SU-DHL-6 (cell line): ENCODE results near the gene TRAF2.

Source experiments
- H2AFZ ChIP-seq: fragments of 200-600 bp; sonication (generic); 2 replicates; pipeline ENCODE4 v1.6.1; 2014; ENCODE audit warnings: low read depth, mild to moderate bottlenecking, moderate library complexity, mixed read lengths, antibody characterized with exemption, low read length; ENCODE audit not compliant: severe bottlenecking
- H3F3A ChIP-seq: fragments of 200-600 bp; shearing (Covaris generic); 2 replicates; pipeline ENCODE4 v1.6.0; 2016; ENCODE audit warnings: antibody characterized with exemption, mild to moderate bottlenecking; ENCODE audit not compliant: insufficient read depth
- H3K27ac ChIP-seq: fragments of 200-600 bp; sonication (generic); 2 replicates; pipeline ENCODE4 v1.5.1; 2016; ENCODE audit warnings: low read depth, mild to moderate bottlenecking, low read length, moderate library complexity, mixed read lengths
- H3K27me3 ChIP-seq: fragments of 200-600 bp; sonication (generic), shearing (Covaris generic); 2 replicates; pipeline ENCODE4 v1.6.0; 2014; ENCODE audit warnings: mild to moderate bottlenecking, low read length
- H3K36me3 ChIP-seq: fragments of 200-600 bp; sonication (generic); 2 replicates; pipeline ENCODE4 v1.6.1; 2014; ENCODE audit warnings: mild to moderate bottlenecking, low read length, mixed read lengths
- H3K4me2 ChIP-seq: fragments of 300-600, 200-600 bp; shearing (Covaris generic), sonication (generic); 2 replicates; pipeline ENCODE4 v1.6.0; 2014; ENCODE audit warnings: low read length, low read depth, mild to moderate bottlenecking; ENCODE audit not compliant: poor library complexity, severe bottlenecking
- H3K4me3 ChIP-seq: fragments of 200-600 bp; sonication (generic); 2 replicates; pipeline ENCODE4 v1.5.1; 2014; ENCODE audit warnings: antibody characterized with exemption, low read length, mild to moderate bottlenecking, mixed read lengths; ENCODE audit not compliant: insufficient read depth, poor library complexity, severe bottlenecking
- H3K79me2 ChIP-seq: fragments of 200-600 bp; sonication (generic); 2 replicates; pipeline ENCODE4 v1.6.1; 2014; ENCODE audit warnings: mild to moderate bottlenecking, low read length, moderate library complexity; ENCODE audit not compliant: insufficient read depth
- H3K9ac ChIP-seq: fragments of 200-600 bp; sonication (generic); 2 replicates; pipeline ENCODE4 v1.7.0; 2014; ENCODE audit warnings: mild to moderate bottlenecking, low read length
- H3K9me2 ChIP-seq: fragments of 200-600 bp; sonication (generic); replicated peaks from 2 replicates; pipeline ENCODE4 v1.6.1; 2014; ENCODE audit warnings: low read length; ENCODE audit not compliant: insufficient read depth
- H3K9me3 ChIP-seq: fragments of 200-600 bp; sonication (generic); 2 replicates; pipeline ENCODE4 v1.6.1; 2014; ENCODE audit warnings: low read length, mixed read lengths; ENCODE audit not compliant: insufficient read depth
- H4K20me1 ChIP-seq: fragments of 200-600 bp; sonication (generic); 2 replicates; pipeline ENCODE4 v1.6.1; 2014; ENCODE audit warnings: low read depth, mild to moderate bottlenecking, antibody characterized with exemption, low read length, moderate library complexity, mixed read lengths
- EZH2phosphoT487 ChIP-seq: fragments of 200-600 bp; sonication (generic), shearing (Covaris generic); conservative IDR thresholded peaks from 2 replicates; pipeline ENCODE4 v1.6.1; 2018; ENCODE audit warnings: mild to moderate bottlenecking, antibody characterized with exemption, low read length, moderate library complexity, mixed read lengths
- TF ChIP-seq, protein P1 (sequence below): fragments of 200-600 bp; sonication (generic); IDR thresholded peaks from one replicate; pipeline ENCODE4 v1.5.1; 2017; ENCODE audit warnings: antibody characterized with exemption, mild to moderate bottlenecking, low read length, moderate library complexity; ENCODE audit not compliant: insufficient read depth, poor library complexity, severe bottlenecking

The TRAF2 gene

GRCh38 chr9:136973618-136974617, 87.6 kb downstream of the TRAF2 start:
- Histone ChIP-seq H3K4me2 (no peak overlapping the region), H4K20me1 (no peaks in the 10 kb centered on the region), H3K9ac (no peak overlapping the region), H3K36me3 (no peaks in the 10 kb centered on the region), H3F3A (no peaks in the 10 kb centered on the region), H3K9me2 (no peaks in the 10 kb centered on the region), H3K9me3 (no peaks in the 10 kb centered on the region), H2AFZ (no peak overlapping the region), H3K27me3 (no peaks in the 10 kb centered on the region), H3K4me3 (no peak overlapping the region), H3K79me2 (no peaks in the 10 kb centered on the region), H3K27ac (no peak overlapping the region)
- TF ChIP-seq, protein P1, sequence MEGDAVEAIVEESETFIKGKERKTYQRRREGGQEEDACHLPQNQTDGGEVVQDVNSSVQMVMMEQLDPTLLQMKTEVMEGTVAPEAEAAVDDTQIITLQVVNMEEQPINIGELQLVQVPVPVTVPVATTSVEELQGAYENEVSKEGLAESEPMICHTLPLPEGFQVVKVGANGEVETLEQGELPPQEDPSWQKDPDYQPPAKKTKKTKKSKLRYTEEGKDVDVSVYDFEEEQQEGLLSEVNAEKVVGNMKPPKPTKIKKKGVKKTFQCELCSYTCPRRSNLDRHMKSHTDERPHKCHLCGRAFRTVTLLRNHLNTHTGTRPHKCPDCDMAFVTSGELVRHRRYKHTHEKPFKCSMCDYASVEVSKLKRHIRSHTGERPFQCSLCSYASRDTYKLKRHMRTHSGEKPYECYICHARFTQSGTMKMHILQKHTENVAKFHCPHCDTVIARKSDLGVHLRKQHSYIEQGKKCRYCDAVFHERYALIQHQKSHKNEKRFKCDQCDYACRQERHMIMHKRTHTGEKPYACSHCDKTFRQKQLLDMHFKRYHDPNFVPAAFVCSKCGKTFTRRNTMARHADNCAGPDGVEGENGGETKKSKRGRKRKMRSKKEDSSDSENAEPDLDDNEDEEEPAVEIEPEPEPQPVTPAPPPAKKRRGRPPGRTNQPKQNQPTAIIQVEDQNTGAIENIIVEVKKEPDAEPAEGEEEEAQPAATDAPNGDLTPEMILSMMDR, result no peak
- TF ChIP-seq EZH2phosphoT487, result no peak

DNA sequence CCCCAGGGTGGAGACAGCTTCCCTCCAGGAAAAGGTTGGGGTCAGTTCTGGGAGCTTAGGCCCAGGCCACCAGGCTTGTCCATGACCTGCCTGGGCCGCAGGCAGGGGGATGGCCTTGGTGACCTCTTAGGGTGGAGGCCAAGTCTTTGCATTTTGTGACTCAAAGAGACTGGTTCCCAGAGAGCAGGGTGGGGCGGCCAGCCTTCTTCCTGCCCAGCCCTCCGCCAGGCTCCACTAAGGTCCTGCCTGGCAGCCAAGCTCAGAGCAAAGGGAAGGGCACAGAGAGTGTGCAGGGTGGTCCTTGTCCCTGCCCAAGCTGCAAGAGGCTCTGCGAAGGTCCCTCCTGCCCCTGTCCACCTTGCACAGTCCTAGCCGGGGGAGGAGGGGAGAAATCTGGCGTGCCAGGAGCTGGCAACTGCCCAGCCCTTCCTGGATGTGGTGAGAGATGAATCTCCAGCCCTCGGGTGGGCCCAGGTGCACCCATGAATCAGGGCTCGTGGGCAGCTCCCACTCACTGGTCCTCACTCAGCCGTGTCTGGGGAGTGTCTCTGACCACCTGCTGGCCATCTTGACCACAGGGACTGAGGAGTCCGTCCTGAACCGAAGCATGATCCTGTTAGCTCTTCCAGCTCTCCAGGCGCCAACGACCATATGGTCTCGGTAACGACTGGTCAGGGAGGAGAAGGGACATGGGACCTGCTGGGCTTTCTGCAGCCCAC, 88.7 kb downstream of the TRAF2 start:
- H3K9ac ChIP-seq, result no peak overlapping the region
- no peaks in the 10 kb centered on the region for H3F3A ChIP-seq
- H3K27ac ChIP-seq, result no peak overlapping the region
- H4K20me1 ChIP-seq, result no peaks in the 10 kb centered on the region
- H3K4me2 ChIP-seq, result no peak overlapping the region
- no peaks in the 10 kb centered on the region for H3K36me3 ChIP-seq
- TF ChIP-seq, protein P1, result no peak
- TF ChIP-seq EZH2phosphoT487, result no peak
- H3K9me2 ChIP-seq, result no peaks in the 10 kb centered on the region
- no peak overlapping the region for H3K4me3 ChIP-seq
- H3K27me3 ChIP-seq, result no peaks in the 10 kb centered on the region
- H3K79me2 ChIP-seq, result no peaks in the 10 kb centered on the region
- no peak overlapping the region for H2AFZ ChIP-seq
- no peaks in the 10 kb centered on the region for H3K9me3 ChIP-seq

- no peak overlapping the region for H2AFZ ChIP-seq
- H3K4me2 ChIP-seq, result no peak overlapping the region
- no peaks in the 10 kb centered on the region for H3K9me3 ChIP-seq
- no peak overlapping the region for H3K9ac ChIP-seq
- no peaks in the 10 kb centered on the region for H4K20me1 ChIP-seq
- no peaks in the 10 kb centered on the region for H3K79me2 ChIP-seq
- no peaks in the 10 kb centered on the region for H3K36me3 ChIP-seq
- H3K27me3 ChIP-seq, result no peaks in the 10 kb centered on the region
- no peaks in the 10 kb centered on the region for H3K9me2 ChIP-seq
- TF ChIP-seq, protein P1, result no peak
- TF ChIP-seq EZH2phosphoT487, result no peak
- no peak overlapping the region for H3K27ac ChIP-seq
- H3F3A ChIP-seq, result no peaks in the 10 kb centered on the region
- H3K4me3 ChIP-seq, result no peak overlapping the region
Measured at GRCh38 chr9:136975644-136976043, 89.3 kb downstream of the TRAF2 start.
